ENCODE results near the gene EZH2.

Gene EZH2

GRCh38 chr7:148782757-148783456, 101.2 kb downstream of the EZH2 start:
- no peak for DNase-seq (ENCODE audit: insufficient read length, low spot score)
- FAIRE-seq, result no peak

GRCh38 chr7:148774471-148774870, 109.6 kb downstream of the EZH2 start:
- no peak for FAIRE-seq
- no peak for DNase-seq (ENCODE audit: insufficient read length, low spot score)

GRCh38 chr7:148773334-148773733, 110.8 kb downstream of the EZH2 start:
- DNase-seq (ENCODE audit: insufficient read length, low spot score) (peak; percentile 16), FAIRE-seq (peak; percentile 70)

- FAIRE-seq, result no peak
Observed at GRCh38 chr7:148772297-148773089, 111.6 kb downstream of the EZH2 start.

GRCh38 chr7:148770004-148770403, 114.1 kb downstream of the EZH2 start:
- DNase-seq (ENCODE audit: insufficient read length, low spot score) (no peak), FAIRE-seq (no peak)

More at GRCh38 chr7:148772297-148773089, 111.6 kb downstream of the EZH2 start:
- no peak for DNase-seq (ENCODE audit: insufficient read length, low spot score)

GRCh38 chr7:148763622-148764021, 120.5 kb downstream of the EZH2 start:
- no peak for DNase-seq (ENCODE audit: insufficient read length, low spot score)
- FAIRE-seq, result no peak

GRCh38 chr7:148761499-148762278, 122.4 kb downstream of the EZH2 start:
- FAIRE-seq (no peak), DNase-seq (ENCODE audit: insufficient read length, low spot score) (no peak)
